Measurements from ENCODE around the gene S1PR3. TPM values are rescaled to one million over a fixed set of nuclear protein-coding genes. Genes with fewer than 3 reads are reported as not detected.

The S1PR3 gene
- total and polyA plus RNA-seq, 5 donors from 2014 or later: 0.08 TPM; not detected in 4

GRCh38 chr9:88972401-88972800, 18.9 kb upstream of the S1PR3 start:
- ATAC-seq (ENCODE audit: low read depth in 2 of 2): no peak
- H3K36me3 Mint-ChIP-seq: no peaks in the 10 kb centered on the region
- peaks cover 0 to 1% (median 0%) of the 10 kb centered on the region in 7 donors for H3K9me3 Mint-ChIP-seq
- no peaks in the 10 kb centered on the region for H3K4me1 ChIP-seq (ENCODE audit: control insufficient read depth, insufficient read depth, low read length, poor library complexity, severe bottlenecking)
- peaks cover 4% of the 10 kb centered on the region for H3K27me3 ChIP-seq (ENCODE audit: control insufficient read depth, insufficient read depth, low read length)
- H3K4me1 Mint-ChIP-seq: no peaks in the 10 kb centered on the region
- no peak overlapping the region for H3K4me3 Mint-ChIP-seq
- H3K27ac ChIP-seq (ENCODE audit: insufficient read depth, low read length, poor library complexity, severe bottlenecking): no peak overlapping the region
- no peak overlapping the region for H3K27ac Mint-ChIP-seq
- no peaks in the 10 kb centered on the region for H3K36me3 ChIP-seq (ENCODE audit: control insufficient read depth, insufficient read depth, low read length)
- no peak for DNase-seq
- H3K4me3 ChIP-seq (ENCODE audit: low read depth, low read length): no peak overlapping the region
- peaks cover 5% of the 10 kb centered on the region for H3K27me3 Mint-ChIP-seq
- no peaks in the 10 kb centered on the region for H3K9me3 ChIP-seq (ENCODE audit: control insufficient read depth in 2 of 2, low read length in 2 of 2)

- no peaks in the 10 kb centered on the region for H3K36me3 ChIP-seq (ENCODE audit: control insufficient read depth, insufficient read depth, low read length)
- Mint-ChIP-seq H3K4me1 (no peaks in the 10 kb centered on the region), H3K27ac (no peak overlapping the region), H3K4me3 (no peak overlapping the region), H3K9me3 (peaks cover 0 to 1% (median 0%) of the 10 kb centered on the region in 7 donors), H3K27me3 (peaks cover 5% of the 10 kb centered on the region), H3K36me3 (no peaks in the 10 kb centered on the region)
- no peak for DNase-seq
- no peaks in the 10 kb centered on the region for H3K4me1 ChIP-seq (ENCODE audit: control insufficient read depth, insufficient read depth, low read length, poor library complexity, severe bottlenecking)
- H3K27ac ChIP-seq (ENCODE audit: insufficient read depth, low read length, poor library complexity, severe bottlenecking): no peak overlapping the region
- H3K4me3 ChIP-seq (ENCODE audit: low read depth, low read length): no peak overlapping the region
- no peak for ATAC-seq (ENCODE audit: low read depth in 2 of 2)
- no peaks in the 10 kb centered on the region for H3K9me3 ChIP-seq (ENCODE audit: control insufficient read depth in 2 of 2, low read length in 2 of 2)
- peaks cover 4% of the 10 kb centered on the region for H3K27me3 ChIP-seq (ENCODE audit: control insufficient read depth, insufficient read depth, low read length)
These were observed 17.8 kb upstream of the S1PR3 start for GRCh38 chr9:88973281-88974045.

GRCh38 chr9:88974641-88975040, 16.6 kb upstream of the S1PR3 start:
- Mint-ChIP-seq H3K4me1 (no peaks in the 10 kb centered on the region), H3K9me3 (peaks cover 0 to 1% (median 0%) of the 10 kb centered on the region in 7 donors), H3K27me3 (peaks cover 5% of the 10 kb centered on the region), H3K27ac (no peak overlapping the region), H3K36me3 (no peaks in the 10 kb centered on the region), H3K4me3 (no peak overlapping the region)
- ATAC-seq (ENCODE audit: low read depth in 2 of 2): no peak
- peaks cover 4% of the 10 kb centered on the region for H3K27me3 ChIP-seq (ENCODE audit: control insufficient read depth, insufficient read depth, low read length)
- H3K9me3 ChIP-seq (ENCODE audit: control insufficient read depth in 2 of 2, low read length in 2 of 2): no peaks in the 10 kb centered on the region
- no peak overlapping the region for H3K4me3 ChIP-seq (ENCODE audit: low read depth, low read length)
- H3K27ac ChIP-seq (ENCODE audit: insufficient read depth, low read length, poor library complexity, severe bottlenecking): no peak overlapping the region
- no peak for DNase-seq
- H3K36me3 ChIP-seq (ENCODE audit: control insufficient read depth, insufficient read depth, low read length): no peaks in the 10 kb centered on the region
- H3K4me1 ChIP-seq (ENCODE audit: control insufficient read depth, insufficient read depth, low read length, poor library complexity, severe bottlenecking): no peaks in the 10 kb centered on the region

- no peak overlapping the region for H3K27ac Mint-ChIP-seq
- Histone ChIP-seq H3K27ac (ENCODE audit: insufficient read depth, low read length, poor library complexity, severe bottlenecking) (no peak overlapping the region), H3K27me3 (ENCODE audit: control insufficient read depth, insufficient read depth, low read length) (peaks cover 4% of the 10 kb centered on the region), H3K9me3 (ENCODE audit: control insufficient read depth in 2 of 2, low read length in 2 of 2) (no peaks in the 10 kb centered on the region), H3K4me1 (ENCODE audit: control insufficient read depth, insufficient read depth, low read length, poor library complexity, severe bottlenecking) (no peaks in the 10 kb centered on the region), H3K36me3 (ENCODE audit: control insufficient read depth, insufficient read depth, low read length) (no peaks in the 10 kb centered on the region), H3K4me3 (ENCODE audit: low read depth, low read length) (no peak overlapping the region)
- H3K27me3 Mint-ChIP-seq: peaks cover 2% of the 10 kb centered on the region
- no peak overlapping the region for H3K4me3 Mint-ChIP-seq
- DNase-seq: no peak
- no peaks in the 10 kb centered on the region for H3K4me1 Mint-ChIP-seq
- H3K36me3 Mint-ChIP-seq: no peaks in the 10 kb centered on the region
- ATAC-seq (ENCODE audit: low read depth in 2 of 2): no peak
- H3K9me3 Mint-ChIP-seq: peaks cover 0 to under 1% (median 0%) of the 10 kb centered on the region in 7 donors
These were observed 15.0 kb upstream of the S1PR3 start for GRCh38 chr9:88975966-88976889.

- Mint-ChIP-seq H3K27me3 (no peaks in the 10 kb centered on the region), H3K4me3 (no peak overlapping the region), H3K27ac (no peak overlapping the region), H3K9me3 (no peaks in the 10 kb centered on the region), H3K4me1 (no peaks in the 10 kb centered on the region), H3K36me3 (no peaks in the 10 kb centered on the region)
- Histone ChIP-seq H3K9me3 (ENCODE audit: control insufficient read depth in 2 of 2, low read length in 2 of 2) (no peaks in the 10 kb centered on the region), H3K27me3 (ENCODE audit: control insufficient read depth, insufficient read depth, low read length) (peaks cover 4% of the 10 kb centered on the region), H3K4me3 (ENCODE audit: low read depth, low read length) (no peak overlapping the region), H3K36me3 (ENCODE audit: control insufficient read depth, insufficient read depth, low read length) (no peaks in the 10 kb centered on the region), H3K27ac (ENCODE audit: insufficient read depth, low read length, poor library complexity, severe bottlenecking) (no peak overlapping the region), H3K4me1 (ENCODE audit: control insufficient read depth, insufficient read depth, low read length, poor library complexity, severe bottlenecking) (no peaks in the 10 kb centered on the region)
- DNase-seq (no peak), ATAC-seq (ENCODE audit: low read depth in 2 of 2) (no peak)
These were observed 14.4 kb upstream of the S1PR3 start for GRCh38 chr9:88976890-88977257.

GRCh38 chr9:88978034-88978433, 13.2 kb upstream of the S1PR3 start:
- H3K9me3 Mint-ChIP-seq: no peaks in the 10 kb centered on the region
- Histone ChIP-seq H3K4me1 (ENCODE audit: control insufficient read depth, insufficient read depth, low read length, poor library complexity, severe bottlenecking) (no peaks in the 10 kb centered on the region), H3K36me3 (ENCODE audit: control insufficient read depth, insufficient read depth, low read length) (no peaks in the 10 kb centered on the region), H3K27ac (ENCODE audit: insufficient read depth, low read length, poor library complexity, severe bottlenecking) (no peak overlapping the region), H3K4me3 (ENCODE audit: low read depth, low read length) (no peak overlapping the region), H3K9me3 (ENCODE audit: control insufficient read depth in 2 of 2, low read length in 2 of 2) (no peaks in the 10 kb centered on the region), H3K27me3 (ENCODE audit: control insufficient read depth, insufficient read depth, low read length) (peaks cover 4% of the 10 kb centered on the region)
- no peaks in the 10 kb centered on the region for H3K4me1 Mint-ChIP-seq
- H3K27me3 Mint-ChIP-seq: peaks cover 7% of the 10 kb centered on the region
- H3K36me3 Mint-ChIP-seq: no peaks in the 10 kb centered on the region
- no peak for ATAC-seq (ENCODE audit: low read depth in 2 of 2)
- no peak overlapping the region for H3K27ac Mint-ChIP-seq
- DNase-seq: no peak
- H3K4me3 Mint-ChIP-seq: no peak overlapping the region

GRCh38 chr9:88979021-88979420, 12.2 kb upstream of the S1PR3 start:
- Histone ChIP-seq H3K9me3 (ENCODE audit: control insufficient read depth in 2 of 2, low read length in 2 of 2) (no peaks in the 10 kb centered on the region), H3K27ac (ENCODE audit: insufficient read depth, low read length, poor library complexity, severe bottlenecking) (no peak overlapping the region), H3K36me3 (ENCODE audit: control insufficient read depth, insufficient read depth, low read length) (no peaks in the 10 kb centered on the region), H3K27me3 (ENCODE audit: control insufficient read depth, insufficient read depth, low read length) (peaks cover 4% of the 10 kb centered on the region), H3K4me1 (ENCODE audit: control insufficient read depth, insufficient read depth, low read length, poor library complexity, severe bottlenecking) (no peaks in the 10 kb centered on the region), H3K4me3 (ENCODE audit: low read depth, low read length) (no peak overlapping the region)
- H3K27me3 Mint-ChIP-seq: peaks cover 12% of the 10 kb centered on the region
- H3K36me3 Mint-ChIP-seq: no peaks in the 10 kb centered on the region
- H3K4me3 Mint-ChIP-seq: no peak overlapping the region
- no peak for ATAC-seq (ENCODE audit: low read depth in 2 of 2)
- H3K9me3 Mint-ChIP-seq: peaks cover 0 to 2% (median 0%) of the 10 kb centered on the region in 7 donors
- no peak for DNase-seq
- no peaks in the 10 kb centered on the region for H3K4me1 Mint-ChIP-seq
- H3K27ac Mint-ChIP-seq: no peak overlapping the region
